GM10248 (cell line): ENCODE data around the gene DSG2.

Experiments used
- CTCF ChIA-PET: fragments of 300-600 bp; sonication (Branson Sonifier 250); formaldehyde crosslinking; extraction: SDS; loops from one replicate; lab custom pipeline; 2021; ENCODE audit warnings: antibody characterized with exemption; lab: Yijun Ruan, JAX
- POLR2A ChIA-PET: fragments of 350-650 bp; sonication (Branson Sonifier 250); formaldehyde crosslinking; extraction: SDS; loops from one replicate; lab custom pipeline; 2020; ENCODE audit warnings: antibody characterized with exemption; lab: Yijun Ruan, JAX
- DNase-seq: peaks from one replicate; pipeline ENCODE4 v3.0.0; 2012; ENCODE audit errors: extremely low spot score
- TF ChIP-seq, protein P1 (sequence below): IDR thresholded peaks from 2 replicates; pipeline ENCODE4 v1.5.1; 2012; ENCODE audit warnings: mild to moderate bottlenecking, low read depth; ENCODE audit errors: extremely low read depth, missing control alignments, control extremely low read depth

DSG2 gene

DNA sequence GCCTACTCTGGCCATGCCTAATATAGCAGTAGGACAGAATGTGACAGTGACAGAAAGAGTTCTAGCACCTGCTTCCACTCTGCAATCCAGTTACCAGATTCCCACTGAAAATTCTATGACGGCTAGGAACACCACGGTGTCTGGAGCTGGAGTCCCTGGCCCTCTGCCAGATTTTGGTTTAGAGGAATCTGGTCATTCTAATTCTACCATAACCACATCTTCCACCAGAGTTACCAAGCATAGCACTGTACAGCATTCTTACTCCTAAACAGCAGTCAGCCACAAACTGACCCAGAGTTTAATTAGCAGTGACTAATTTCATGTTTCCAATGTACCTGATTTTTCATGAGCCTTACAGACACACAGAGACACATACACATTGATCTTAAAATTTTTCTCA, 48.5 kb downstream of the DSG2 start:
- DNase-seq, result no peak
- POLR2A ChIA-PET, result interaction anchor here (0.5 kb wide), 1 partner anchor 310 kb away, joined by 5 read pairs; no protein-coding TSS in a partner anchor
- TF ChIP-seq, protein P1, sequence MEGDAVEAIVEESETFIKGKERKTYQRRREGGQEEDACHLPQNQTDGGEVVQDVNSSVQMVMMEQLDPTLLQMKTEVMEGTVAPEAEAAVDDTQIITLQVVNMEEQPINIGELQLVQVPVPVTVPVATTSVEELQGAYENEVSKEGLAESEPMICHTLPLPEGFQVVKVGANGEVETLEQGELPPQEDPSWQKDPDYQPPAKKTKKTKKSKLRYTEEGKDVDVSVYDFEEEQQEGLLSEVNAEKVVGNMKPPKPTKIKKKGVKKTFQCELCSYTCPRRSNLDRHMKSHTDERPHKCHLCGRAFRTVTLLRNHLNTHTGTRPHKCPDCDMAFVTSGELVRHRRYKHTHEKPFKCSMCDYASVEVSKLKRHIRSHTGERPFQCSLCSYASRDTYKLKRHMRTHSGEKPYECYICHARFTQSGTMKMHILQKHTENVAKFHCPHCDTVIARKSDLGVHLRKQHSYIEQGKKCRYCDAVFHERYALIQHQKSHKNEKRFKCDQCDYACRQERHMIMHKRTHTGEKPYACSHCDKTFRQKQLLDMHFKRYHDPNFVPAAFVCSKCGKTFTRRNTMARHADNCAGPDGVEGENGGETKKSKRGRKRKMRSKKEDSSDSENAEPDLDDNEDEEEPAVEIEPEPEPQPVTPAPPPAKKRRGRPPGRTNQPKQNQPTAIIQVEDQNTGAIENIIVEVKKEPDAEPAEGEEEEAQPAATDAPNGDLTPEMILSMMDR, result no peak
- CTCF ChIA-PET, result interaction anchor here (1.0 to 2.3 kb wide), 5 partner anchors 9 to 547 kb away, joined by 3 to 7 read pairs (median 6); no protein-coding TSS in a partner anchor

DNA sequence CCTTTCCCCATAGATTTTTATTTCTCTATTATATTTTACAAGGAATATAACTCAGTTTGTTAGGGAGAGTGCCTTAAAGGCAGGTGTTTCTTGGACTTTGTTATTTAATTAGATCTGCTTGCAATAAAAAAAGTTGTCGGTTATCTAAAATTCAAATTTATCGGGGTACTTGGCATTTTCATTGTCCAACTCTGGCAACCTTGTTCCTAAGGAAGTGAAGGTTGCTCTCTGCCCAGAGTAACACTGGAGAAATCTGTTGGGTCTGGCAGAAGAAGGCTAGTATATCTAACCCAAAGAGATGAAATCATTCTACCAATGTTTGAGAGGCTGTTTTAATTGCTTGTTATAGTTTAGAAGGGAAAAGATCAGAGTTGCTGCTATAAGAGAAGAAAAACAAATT, 50.9 kb downstream of the DSG2 start:
- no peak for DNase-seq
- ChIA-PET CTCF (interaction anchor here (1.0 to 1.8 kb wide), 5 partner anchors 11 to 174 kb away, joined by 3 to 7 read pairs (median 3); no protein-coding TSS in a partner anchor), POLR2A (no interaction called here)
- TF ChIP-seq, protein P1, result no peak

DNA sequence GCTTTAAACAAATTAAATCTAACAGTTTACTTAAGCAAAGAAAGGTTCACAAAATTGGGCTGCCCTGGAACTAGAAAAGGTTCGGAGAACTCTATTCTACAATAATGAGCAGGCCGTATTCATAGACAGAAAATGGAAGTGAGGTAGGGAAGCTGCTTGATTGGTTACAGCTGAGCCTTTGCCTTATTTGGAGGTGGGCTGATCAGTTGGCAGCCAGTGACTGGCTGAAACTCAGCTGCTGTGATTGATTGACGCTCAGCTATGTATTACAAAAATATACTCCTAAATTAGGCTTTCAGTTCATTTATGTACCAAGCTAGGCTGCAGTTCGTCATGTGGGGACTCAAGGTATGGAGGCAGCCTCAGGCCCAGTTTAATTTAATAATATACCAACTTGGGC, 51.4 kb downstream of the DSG2 start:
- ChIA-PET POLR2A (no interaction called here), CTCF (interaction anchor here (1.0 to 1.8 kb wide), 7 partner anchors 9 to 173 kb away, joined by 3 to 7 read pairs (median 3); no protein-coding TSS in a partner anchor)
- TF ChIP-seq, protein P1, result no peak
- DNase-seq, result no peak

DNA sequence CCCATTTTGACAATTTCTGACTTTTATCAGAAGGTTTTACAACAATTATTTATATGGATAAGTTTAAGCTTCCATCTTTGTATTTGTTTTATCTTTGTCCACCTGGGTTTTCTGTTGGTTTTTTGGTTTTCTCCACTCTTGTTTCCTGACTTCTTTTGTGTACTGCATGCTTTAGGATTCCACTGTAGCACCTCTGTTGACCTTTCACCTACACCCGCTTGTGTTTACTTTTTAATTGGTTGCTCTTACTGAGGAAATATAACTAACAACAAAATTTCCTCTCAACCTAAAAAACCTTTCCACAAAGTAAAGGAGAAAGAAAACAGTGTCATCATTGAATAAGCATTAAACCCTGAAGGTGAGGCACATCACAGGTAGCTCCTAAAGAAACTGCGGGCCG, 53.9 kb downstream of the DSG2 start:
- no peak for DNase-seq
- TF ChIP-seq, protein P1, result no peak
- POLR2A ChIA-PET, result no interaction called here
- CTCF ChIA-PET, result interaction anchor here (0.8 to 3.3 kb wide), 5 partner anchors 9 to 269 kb away, joined by 3 to 14 read pairs (median 7); no protein-coding TSS in a partner anchor

DNA sequence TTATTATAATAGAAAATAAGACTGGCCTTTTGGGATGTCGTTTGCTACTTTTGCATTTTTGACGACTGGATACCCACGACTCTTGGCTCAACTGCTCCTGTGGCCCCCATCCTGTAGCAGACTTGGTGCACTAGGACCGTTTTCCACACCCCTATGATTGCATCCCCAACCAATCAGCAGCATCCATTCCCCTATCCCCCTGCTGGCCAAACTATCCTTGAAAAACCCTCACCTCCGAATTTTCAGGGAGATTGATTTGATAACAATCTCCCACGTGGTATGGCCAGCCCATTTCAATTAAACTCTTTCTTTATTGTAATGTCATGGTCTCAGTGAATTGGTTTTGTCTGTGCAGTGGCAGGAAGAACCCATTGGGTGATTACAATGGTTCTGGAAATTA, 55.8 kb downstream of the DSG2 start:
- POLR2A ChIA-PET, result no interaction called here
- CTCF ChIA-PET, result interaction anchor here (1.4 to 5.9 kb wide), 4 partner anchors 10 to 373 kb away, joined by 3 to 69 read pairs (median 7); no protein-coding TSS in a partner anchor
- TF ChIP-seq, protein P1, result no peak
- DNase-seq, result no peak

DNA sequence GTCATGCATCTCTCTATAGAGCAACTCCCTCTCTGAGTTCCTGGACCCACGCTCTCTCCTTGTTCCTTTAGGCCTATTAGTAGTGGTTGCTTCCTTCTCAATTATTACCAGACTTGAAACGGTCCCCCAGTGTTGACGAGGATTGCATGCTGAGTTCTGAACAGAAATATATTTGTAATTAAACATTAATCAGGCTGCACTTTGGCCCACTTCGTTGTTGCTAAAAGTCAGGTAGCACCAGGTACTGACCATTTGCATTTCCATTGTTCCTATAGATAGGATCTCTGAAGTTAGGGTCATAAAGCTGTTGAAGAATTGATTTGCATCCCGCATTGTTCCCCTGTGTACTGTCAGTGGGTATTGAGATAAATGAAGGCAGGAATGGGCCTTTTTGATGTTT, 56.8 kb downstream of the DSG2 start:
- ChIA-PET POLR2A (no interaction called here), CTCF (interaction anchor here (0.8 to 5.9 kb wide), 9 partner anchors 9 to 422 kb away, joined by 3 to 69 read pairs (median 5); no protein-coding TSS in a partner anchor)
- no peak for DNase-seq
- TF ChIP-seq, protein P1, result no peak
